Mesenchymal stem cell (in vitro differentiated cells and primary cell): ENCODE measurements around the gene ASAP2.

Experiments
- DNase-seq: peaks from one replicate; pipeline ENCODE4 v3.0.0-alpha.2; 2013
- H2AFZ ChIP-seq: one replicate; pipeline ENCODE4 v1.6.1; 2013; ENCODE audit warnings: low read depth, mild to moderate bottlenecking, control low read depth, inconsistent platforms, low read length, moderate library complexity
- H2AK5ac ChIP-seq: 2 replicates; pipeline ENCODE4 v1.6.1; 2013; ENCODE audit warnings: low read length, moderate library complexity, mild to moderate bottlenecking, inconsistent platforms; ENCODE audit not compliant: severe bottlenecking
- H2BK120ac ChIP-seq: one replicate; pipeline ENCODE4 v1.6.1; 2013; ENCODE audit warnings: low read depth, mild to moderate bottlenecking, inconsistent platforms, low read length, moderate library complexity
- H2BK12ac ChIP-seq, 2 experiments: one replicate each; pipeline ENCODE4 v1.6.1; 2013; ENCODE audit warnings: inconsistent platforms in 2 of 2, low read length in 2 of 2, mild to moderate bottlenecking in 2 of 2, moderate library complexity in 2 of 2, control low read depth in 1 of 2
- H2BK15ac ChIP-seq: one replicate; pipeline ENCODE4 v1.6.1; 2013; ENCODE audit warnings: mild to moderate bottlenecking, low read depth, inconsistent platforms; ENCODE audit not compliant: poor library complexity, severe bottlenecking
- H2BK5ac ChIP-seq: 2 replicates; pipeline ENCODE4 v1.6.1; 2013; ENCODE audit warnings: low read depth, mild to moderate bottlenecking, low read length, control low read depth, inconsistent platforms; ENCODE audit not compliant: poor library complexity, severe bottlenecking
- H3K14ac ChIP-seq, 2 experiments: one replicate each; pipeline ENCODE4 v1.6.1; 2013; ENCODE audit warnings: inconsistent platforms in 2 of 2, low read length in 2 of 2, control low read depth in 1 of 2, mild to moderate bottlenecking in 1 of 2, moderate library complexity in 1 of 2
- H3K18ac ChIP-seq, 2 experiments: one replicate each; pipeline ENCODE4 v1.6.1; 2013; ENCODE audit warnings: inconsistent platforms in 2 of 2, low read length in 2 of 2, control low read depth in 1 of 2, low read depth in 1 of 2, mild to moderate bottlenecking in 1 of 2
- H3K23ac ChIP-seq, 2 experiments: one replicate each; pipeline ENCODE4 v1.6.1; 2013; ENCODE audit warnings: inconsistent platforms in 2 of 2, low read length in 2 of 2, mild to moderate bottlenecking in 2 of 2, moderate library complexity in 2 of 2, control low read depth in 1 of 2
- H3K27ac ChIP-seq: 2 replicates; pipeline ENCODE4 v1.5.1; 2013; ENCODE audit warnings: mild to moderate bottlenecking, moderate library complexity, low read length, control low read depth, inconsistent platforms; ENCODE audit not compliant: poor library complexity, severe bottlenecking
- H3K27me3 ChIP-seq, 2 experiments: 2 replicates each; pipeline versions ENCODE4 v1.6.1 to v1.7.0; 2013; ENCODE audit warnings: low read length in 2 of 2, mild to moderate bottlenecking in 2 of 2, moderate library complexity in 2 of 2, control low read depth in 1 of 2, inconsistent platforms in 1 of 2; ENCODE audit not compliant: control insufficient read depth in 1 of 2, insufficient read depth in 1 of 2
- H3K36me3 ChIP-seq, 2 experiments: 2 replicates each; pipeline versions ENCODE4 v1.6.1 to v1.7.0; 2013; ENCODE audit warnings: low read length in 2 of 2, control low read depth in 1 of 2, inconsistent platforms in 1 of 2, low read depth in 1 of 2, mild to moderate bottlenecking in 1 of 2; ENCODE audit not compliant: insufficient read depth in 2 of 2, control insufficient read depth in 1 of 2
- H3K4ac ChIP-seq, 2 experiments: one replicate each; pipeline ENCODE4 v1.6.1; 2013; ENCODE audit warnings: inconsistent platforms in 2 of 2, low read length in 2 of 2, mild to moderate bottlenecking in 2 of 2, moderate library complexity in 2 of 2, control low read depth in 1 of 2, low read depth in 1 of 2
- H3K4me1 ChIP-seq: 2 replicates; pipeline ENCODE4 v1.6.1; 2013; ENCODE audit warnings: low read depth, low read length, control low read depth; ENCODE audit not compliant: control insufficient read depth, insufficient read depth
- H3K4me2 ChIP-seq: 2 replicates; pipeline ENCODE4 v1.6.1; 2013; ENCODE audit warnings: low read length, mild to moderate bottlenecking, inconsistent platforms; ENCODE audit not compliant: poor library complexity, severe bottlenecking
- H3K4me3 ChIP-seq, 2 experiments: 2 replicates each; pipeline versions ENCODE4 v1.5.1 to v1.7.0; 2013; ENCODE audit warnings: low read length in 2 of 2, mild to moderate bottlenecking in 2 of 2, control low read depth in 1 of 2, low read depth in 1 of 2; ENCODE audit not compliant: insufficient read depth in 1 of 2
- H3K79me1 ChIP-seq: replicated peaks from 2 replicates; pipeline ENCODE4 v1.6.1; 2013; ENCODE audit warnings: mild to moderate bottlenecking, control low read depth, low read length, inconsistent platforms; ENCODE audit not compliant: poor library complexity, severe bottlenecking
- H3K9ac ChIP-seq: 2 replicates; pipeline ENCODE4 v1.7.0; 2013; ENCODE audit warnings: mild to moderate bottlenecking, low read length, moderate library complexity
- H3K9me3 ChIP-seq: 2 replicates; pipeline ENCODE4 v1.7.0; 2013; ENCODE audit warnings: mild to moderate bottlenecking, low read length; ENCODE audit not compliant: control insufficient read depth
- H4K8ac ChIP-seq: one replicate; pipeline ENCODE4 v1.6.1; 2013; ENCODE audit warnings: inconsistent platforms, mild to moderate bottlenecking, low read length, moderate library complexity
- H4K91ac ChIP-seq: one replicate; pipeline ENCODE4 v1.6.1; 2013; ENCODE audit warnings: mild to moderate bottlenecking, low read length, inconsistent platforms
- WGBS: methylation state at CpG from one replicate; pipeline ENCODE4 v1.1.7; 2013; ENCODE audit warnings: mixed read lengths; 5-methylcytosine and 5-hydroxymethylcytosine counted together

ASAP2 gene

DNA sequence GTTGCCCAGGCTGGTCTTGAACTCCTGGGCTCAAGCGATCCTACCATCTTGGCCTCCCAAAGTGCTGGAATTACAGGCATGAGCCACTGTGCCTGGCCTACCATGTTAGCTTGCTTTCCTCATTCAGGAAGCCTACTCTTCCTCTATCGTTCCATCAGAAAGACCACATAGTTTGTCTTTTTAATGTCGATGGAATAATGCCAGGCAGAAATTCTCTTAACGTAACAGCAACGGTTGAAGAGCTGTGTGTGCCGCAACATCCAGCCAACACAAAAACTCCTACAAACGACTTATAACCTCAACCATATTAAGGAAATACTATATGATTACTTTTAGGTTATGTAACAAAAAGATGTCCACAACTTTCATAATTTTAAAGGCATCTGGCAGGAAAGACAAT, 206.2 kb downstream of the ASAP2 start:
- no peak overlapping the region for H3K9ac ChIP-seq
- no peak overlapping the region for H4K91ac ChIP-seq
- H3K4me2 ChIP-seq: no peak overlapping the region
- no peak overlapping the region for H3K4ac ChIP-seq
- H3K36me3 ChIP-seq: peaks cover 30 to 75% of the 10 kb centered on the region in 2 experiments
- H2BK15ac ChIP-seq: no peak overlapping the region
- H3K23ac ChIP-seq: no peak overlapping the region
- H3K18ac ChIP-seq: no peak overlapping the region
- H2AK5ac ChIP-seq: no peak overlapping the region
- no peak for DNase-seq
- no peaks in the 10 kb centered on the region for H3K9me3 ChIP-seq
- H2AFZ ChIP-seq: no peak overlapping the region
- peaks cover 4% of the 10 kb centered on the region for H3K4me1 ChIP-seq
- no peak overlapping the region for H3K14ac ChIP-seq
- no peaks in the 10 kb centered on the region for H3K27me3 ChIP-seq
- no peak overlapping the region for H2BK12ac ChIP-seq
- no peak overlapping the region for H4K8ac ChIP-seq
- no peak overlapping the region for H2BK120ac ChIP-seq
- no peak overlapping the region for H3K4me3 ChIP-seq
- no peak overlapping the region for H3K27ac ChIP-seq
- H2BK5ac ChIP-seq: no peak overlapping the region
- WGBS: 98% methylated on average over 4 of the region's 7 CpGs
- peaks cover 26% of the 10 kb centered on the region for H3K79me1 ChIP-seq

DNA sequence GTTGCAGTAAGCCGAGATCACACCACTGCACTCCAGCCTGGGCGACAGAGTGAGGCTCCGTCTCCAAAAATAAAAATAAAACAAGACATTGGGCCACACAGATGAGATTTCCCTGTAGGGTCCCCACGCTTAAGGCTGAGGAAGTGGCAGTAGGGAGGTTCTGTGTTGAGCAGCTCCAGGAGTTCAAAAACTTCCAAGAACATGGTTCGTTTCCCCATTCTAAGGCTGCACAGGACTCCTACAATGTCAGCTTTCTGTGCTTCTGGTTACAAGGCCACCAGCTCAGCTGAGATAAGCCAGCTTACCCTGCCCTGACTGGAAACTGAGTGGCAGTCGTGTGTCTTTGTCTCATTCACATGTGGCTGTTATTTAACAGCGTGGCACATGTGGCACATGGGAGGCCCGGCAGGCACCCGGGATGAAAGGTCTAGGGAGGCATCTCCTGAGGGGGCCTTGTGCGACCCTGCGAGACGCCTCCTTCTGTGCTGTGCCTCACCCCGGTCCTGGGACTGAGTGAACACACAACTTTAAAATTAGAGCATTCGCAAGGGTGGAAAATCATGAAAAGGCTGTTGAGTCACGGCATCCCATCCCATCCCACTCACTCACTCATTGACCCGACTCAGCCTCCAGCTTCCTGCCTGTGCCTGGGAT, 209.0 kb downstream of the ASAP2 start:
- DNase-seq: no peak
- Histone ChIP-seq H3K4ac (no peak overlapping the region), H3K4me3 (no peak overlapping the region), H2BK5ac (no peak overlapping the region), H3K27ac (no peak overlapping the region), H4K91ac (no peak overlapping the region), H3K27me3 (no peaks in the 10 kb centered on the region), H3K9ac (peak overlapping the region; percentile 57), H4K8ac (no peak overlapping the region), H3K14ac (no peak overlapping the region), H3K23ac (no peak overlapping the region), H2AK5ac (no peak overlapping the region), H2BK15ac (no peak overlapping the region), H2BK120ac (no peak overlapping the region), H3K79me1 (peaks cover 26% of the 10 kb centered on the region), H3K18ac (no peak overlapping the region), H3K4me2 (no peak overlapping the region), H3K9me3 (no peaks in the 10 kb centered on the region), H2BK12ac (no peak overlapping the region), H3K36me3 (peaks cover 19 to 57% of the 10 kb centered on the region in 2 experiments), H2AFZ (no peak overlapping the region), H3K4me1 (peaks cover 1% of the 10 kb centered on the region)
- WGBS: 96% methylated on average over 16 of the region's 16 CpGs

DNA sequence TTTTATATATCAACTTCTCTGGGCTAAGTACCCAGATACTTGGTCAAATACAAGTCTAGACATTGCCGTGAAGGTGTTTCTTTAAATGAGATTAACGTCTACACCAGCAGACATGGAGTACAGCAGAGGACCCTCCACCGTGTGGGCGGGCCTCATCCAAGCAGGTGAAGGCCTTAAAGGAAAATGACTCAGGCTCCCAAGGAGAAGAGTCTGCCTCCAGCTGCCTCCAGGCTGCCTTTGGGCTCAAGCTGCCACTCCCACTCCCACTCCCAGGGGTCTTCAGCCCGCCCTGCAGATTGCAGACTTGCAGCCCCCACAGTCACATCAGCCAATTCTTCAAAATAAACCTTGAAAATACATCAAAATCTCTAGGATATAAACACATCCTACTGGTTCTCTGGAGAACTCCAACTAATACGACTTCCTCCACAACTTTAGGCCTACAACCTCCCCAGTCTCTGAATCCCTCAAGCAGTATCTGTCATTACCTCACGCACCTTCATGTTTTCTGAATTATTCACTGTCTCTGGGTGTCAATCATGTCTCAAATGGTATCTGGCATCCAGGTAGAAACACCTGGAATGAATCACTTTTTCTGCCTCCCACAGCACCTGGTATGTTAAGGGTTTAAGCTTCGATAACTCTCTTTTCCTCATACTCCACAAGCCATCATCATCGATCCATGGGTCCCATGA, 209.8 kb downstream of the ASAP2 start:
- H3K23ac ChIP-seq: no peak overlapping the region
- H2BK120ac ChIP-seq: no peak overlapping the region
- H3K4me3 ChIP-seq: no peak overlapping the region
- H3K4me1 ChIP-seq: peaks cover 1% of the 10 kb centered on the region
- no peak overlapping the region for H3K4me2 ChIP-seq
- H3K9ac ChIP-seq: peak overlapping the region; percentile 57
- H2BK5ac ChIP-seq: no peak overlapping the region
- H2AFZ ChIP-seq: no peak overlapping the region
- no peak overlapping the region for H3K27ac ChIP-seq
- H3K18ac ChIP-seq: no peak overlapping the region
- H3K27me3 ChIP-seq: no peaks in the 10 kb centered on the region
- no peaks in the 10 kb centered on the region for H3K9me3 ChIP-seq
- no peak overlapping the region for H3K14ac ChIP-seq
- H2BK12ac ChIP-seq: no peak overlapping the region
- no peak overlapping the region for H2BK15ac ChIP-seq
- 96% methylated on average over 9 of the region's 9 CpGs for WGBS
- no peak overlapping the region for H4K91ac ChIP-seq
- H3K36me3 ChIP-seq: peaks cover 19 to 50% of the 10 kb centered on the region in 2 experiments
- no peak overlapping the region for H2AK5ac ChIP-seq
- no peak overlapping the region for H4K8ac ChIP-seq
- no peak for DNase-seq
- no peak overlapping the region for H3K4ac ChIP-seq
- H3K79me1 ChIP-seq: peaks cover 26% of the 10 kb centered on the region

DNA sequence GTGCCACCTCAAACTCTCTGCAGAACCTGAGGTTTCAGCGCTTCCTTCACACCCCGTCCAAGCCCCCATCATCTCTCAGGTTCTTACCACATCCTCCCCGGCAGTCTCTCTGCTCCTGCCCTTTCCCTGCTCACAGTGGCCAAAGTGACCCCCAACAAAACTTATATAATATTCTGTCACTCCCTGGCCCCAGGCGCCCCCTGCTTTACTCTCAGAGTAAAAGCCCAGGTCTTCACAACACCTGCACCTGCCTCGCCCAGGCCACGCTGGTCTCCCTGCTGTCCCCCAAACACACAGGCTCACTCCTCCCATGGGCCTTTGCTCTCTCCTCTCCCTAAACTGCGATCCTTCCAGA, 210.3 kb downstream of the ASAP2 start:
- DNase-seq: no peak
- Histone ChIP-seq H2BK5ac (no peak overlapping the region), H3K18ac (no peak overlapping the region), H3K4me3 (no peak overlapping the region), H3K4ac (no peak overlapping the region), H3K36me3 (peaks cover 17 to 48% of the 10 kb centered on the region in 2 experiments), H4K91ac (no peak overlapping the region), H4K8ac (no peak overlapping the region), H3K9me3 (no peaks in the 10 kb centered on the region), H3K27me3 (no peaks in the 10 kb centered on the region), H3K27ac (no peak overlapping the region), H2BK120ac (no peak overlapping the region), H2BK15ac (no peak overlapping the region), H3K9ac (no peak overlapping the region), H2AFZ (no peak overlapping the region), H3K79me1 (peaks cover 25% of the 10 kb centered on the region), H2AK5ac (no peak overlapping the region), H3K4me2 (no peak overlapping the region), H3K14ac (no peak overlapping the region), H2BK12ac (no peak overlapping the region), H3K23ac (no peak overlapping the region), H3K4me1 (peaks cover 3% of the 10 kb centered on the region)
- 98% methylated on average over 7 of the region's 7 CpGs for whole genome bisulfite sequencing
